Islet of Langerhans (tissue), 1 donor: ENCODE results near the gene FBLN2.

ENCODE experiments used
- FAIRE-seq: peaks from one replicate; lab custom pipeline; 2011; peaks lifted over from hg19 to GRCh38; lab: Jason Lieb, UNC

FBLN2 gene

DNA sequence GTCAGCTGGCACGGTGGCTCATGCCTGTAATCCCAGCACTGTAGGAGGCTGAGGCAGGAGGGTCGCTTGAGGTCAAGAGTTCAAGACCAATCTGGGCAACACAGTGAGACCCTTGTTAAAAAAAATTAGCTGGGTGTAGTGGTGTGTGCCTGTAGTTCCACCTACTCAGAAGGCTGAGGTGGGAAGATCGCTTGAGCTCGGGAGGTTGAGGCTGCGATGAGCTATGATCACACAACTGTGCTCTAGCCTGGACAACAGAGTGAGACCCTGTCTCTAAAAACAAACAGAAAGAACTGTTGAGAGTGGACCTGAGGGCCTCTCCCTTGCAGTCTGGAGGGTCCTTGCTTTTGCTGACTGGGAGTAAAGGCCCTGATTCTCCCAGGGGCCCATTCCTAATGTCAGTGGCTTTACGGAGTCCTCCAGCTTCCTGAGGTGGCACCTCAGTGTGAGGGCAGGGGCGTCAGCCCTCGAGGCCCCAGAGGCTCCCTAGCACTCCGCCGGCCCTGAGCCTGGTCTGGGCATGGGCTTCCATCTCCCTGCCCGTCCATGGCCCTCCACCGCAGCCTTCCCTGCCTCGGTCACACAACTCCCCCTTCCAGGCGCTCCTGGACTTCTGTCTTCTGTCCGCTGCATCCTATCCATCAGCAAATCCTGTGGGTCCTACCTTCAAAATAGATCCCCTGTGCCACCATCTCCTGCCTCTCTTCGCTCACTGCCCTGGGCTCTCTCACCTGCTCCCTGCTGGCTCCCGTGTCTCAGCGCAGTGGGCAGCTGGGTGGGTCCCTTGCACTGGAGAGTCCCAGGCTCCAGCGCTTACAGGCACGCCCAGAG lies 19.0 kb downstream of the FBLN2 start:
- FAIRE-seq, result no peak

DNA sequence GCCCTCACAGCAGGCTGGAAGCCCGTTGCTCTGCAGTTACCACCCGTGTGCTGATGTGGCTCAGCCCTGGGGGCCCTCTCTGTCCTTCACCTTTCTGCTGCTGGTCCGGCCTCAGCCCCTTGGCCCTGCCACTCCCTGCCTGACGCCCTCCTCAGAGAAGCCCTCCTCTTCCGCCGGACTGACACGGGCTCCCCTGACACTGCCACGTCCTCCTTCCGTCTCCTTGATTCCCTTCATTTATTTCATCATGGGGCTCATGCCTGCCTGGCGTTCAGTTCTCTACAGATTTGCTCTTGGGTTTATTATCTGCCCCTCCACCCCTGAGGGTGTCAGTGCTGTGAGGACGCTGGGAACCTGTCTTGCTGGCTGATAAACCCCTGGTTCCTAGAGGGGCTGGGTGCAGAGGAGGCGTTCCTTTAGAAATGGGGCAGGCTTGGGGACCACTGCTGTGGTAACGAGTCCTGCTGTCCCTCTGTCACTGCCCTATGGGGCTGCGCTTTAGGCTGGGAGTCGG lies 19.6 kb downstream of the FBLN2 start:
- no peak for FAIRE-seq

DNA sequence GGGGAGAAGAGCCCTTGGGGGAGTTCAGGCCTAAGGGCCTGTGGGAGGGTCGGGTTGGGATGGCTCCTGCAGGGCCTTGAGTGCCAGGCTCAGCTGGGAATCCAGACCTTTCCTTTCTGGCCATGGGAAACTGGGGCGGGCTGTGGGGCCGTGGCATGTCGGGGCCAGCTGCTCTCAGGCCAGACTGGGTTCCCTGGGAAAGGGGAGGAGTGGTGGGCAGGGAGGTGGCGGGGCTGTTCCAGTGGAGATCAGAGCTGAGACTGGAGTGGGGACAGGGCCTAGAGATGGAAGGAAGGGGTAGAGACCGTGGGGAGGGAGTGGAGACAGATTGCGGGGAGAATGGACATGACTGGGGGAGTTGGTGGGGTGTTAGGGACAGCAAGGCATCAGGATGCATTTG lies 20.3 kb downstream of the FBLN2 start:
- FAIRE-seq, result no peak

DNA sequence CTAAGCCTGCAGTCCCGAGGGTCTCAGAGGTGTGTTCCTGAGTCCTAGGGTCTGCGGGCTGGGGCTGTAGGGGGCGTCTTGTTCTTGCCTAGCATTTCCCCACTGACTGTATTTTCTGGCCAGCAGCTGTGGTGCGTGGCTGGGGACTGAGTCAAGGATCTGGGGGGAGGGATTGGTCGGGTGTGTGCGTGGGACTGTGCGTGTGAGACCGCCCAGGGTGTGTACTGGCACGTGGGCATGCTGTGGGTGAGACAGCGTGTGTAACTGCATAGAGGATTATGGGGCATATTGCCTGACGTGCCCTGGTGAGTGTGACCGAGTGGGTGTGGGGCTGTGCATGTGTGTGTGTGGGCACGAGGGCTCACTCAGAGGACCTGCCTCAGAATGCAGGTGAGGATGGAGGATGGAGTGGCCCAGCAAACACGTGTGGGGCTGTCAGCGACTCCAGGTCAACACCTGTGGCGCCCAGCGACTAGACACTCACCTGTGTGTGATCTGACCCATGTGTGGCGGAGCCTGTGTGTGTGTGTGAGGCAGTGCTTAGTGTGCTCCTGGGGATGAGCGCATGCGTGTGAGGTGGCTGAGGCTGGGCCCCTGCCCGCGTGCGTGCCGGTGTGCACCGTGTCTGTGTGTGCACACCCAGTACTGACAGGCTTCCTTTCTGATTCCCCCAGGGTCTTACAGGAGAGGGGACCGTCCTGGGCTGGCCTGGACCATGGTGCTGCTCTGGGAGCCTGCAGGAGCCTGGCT lies 20.9 kb downstream of the FBLN2 start:
- FAIRE-seq, result no peak

DNA sequence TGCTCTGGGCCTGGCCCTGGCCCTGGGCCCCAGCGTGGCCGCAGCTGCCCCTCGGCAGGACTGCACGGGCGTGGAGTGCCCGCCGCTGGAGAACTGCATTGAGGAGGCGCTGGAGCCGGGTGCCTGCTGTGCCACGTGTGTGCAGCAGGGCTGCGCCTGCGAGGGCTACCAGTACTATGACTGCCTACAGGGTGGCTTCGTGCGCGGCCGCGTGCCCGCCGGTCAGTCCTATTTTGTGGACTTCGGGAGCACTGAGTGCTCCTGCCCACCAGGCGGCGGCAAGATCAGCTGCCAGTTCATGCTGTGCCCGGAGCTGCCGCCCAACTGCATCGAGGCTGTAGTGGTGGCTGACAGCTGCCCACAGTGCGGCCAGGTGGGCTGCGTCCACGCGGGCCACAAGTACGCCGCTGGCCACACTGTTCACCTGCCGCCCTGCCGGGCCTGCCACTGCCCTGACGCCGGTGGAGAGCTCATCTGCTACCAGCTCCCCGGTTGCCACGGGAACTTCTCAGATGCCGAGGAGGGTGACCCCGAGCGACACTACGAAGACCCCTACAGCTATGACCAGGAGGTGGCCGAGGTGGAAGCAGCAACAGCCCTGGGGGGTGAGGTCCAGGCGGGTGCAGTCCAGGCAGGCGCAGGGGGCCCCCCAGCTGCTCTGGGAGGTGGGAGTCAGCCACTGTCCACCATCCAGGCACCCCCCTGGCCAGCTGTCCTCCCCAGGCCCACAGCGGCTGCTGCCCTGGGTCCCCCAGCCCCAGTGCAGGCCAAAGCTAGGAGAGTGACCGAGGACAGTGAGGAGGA lies 21.7 kb downstream of the FBLN2 start:
- FAIRE-seq, result no peak

DNA sequence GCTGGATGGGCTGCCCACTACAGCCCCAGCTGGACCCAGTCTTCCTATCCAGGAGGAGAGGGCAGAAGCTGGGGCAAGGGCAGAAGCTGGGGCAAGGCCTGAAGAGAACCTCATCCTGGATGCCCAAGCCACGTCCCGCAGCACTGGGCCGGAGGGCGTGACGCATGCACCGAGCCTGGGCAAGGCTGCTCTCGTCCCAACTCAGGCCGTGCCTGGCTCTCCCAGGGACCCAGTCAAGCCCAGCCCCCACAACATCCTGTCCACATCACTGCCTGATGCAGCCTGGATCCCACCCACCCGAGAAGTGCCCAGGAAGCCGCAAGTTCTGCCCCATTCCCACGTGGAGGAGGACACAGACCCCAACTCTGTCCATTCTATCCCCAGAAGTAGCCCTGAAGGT lies 22.3 kb downstream of the FBLN2 start:
- FAIRE-seq, result no peak

DNA sequence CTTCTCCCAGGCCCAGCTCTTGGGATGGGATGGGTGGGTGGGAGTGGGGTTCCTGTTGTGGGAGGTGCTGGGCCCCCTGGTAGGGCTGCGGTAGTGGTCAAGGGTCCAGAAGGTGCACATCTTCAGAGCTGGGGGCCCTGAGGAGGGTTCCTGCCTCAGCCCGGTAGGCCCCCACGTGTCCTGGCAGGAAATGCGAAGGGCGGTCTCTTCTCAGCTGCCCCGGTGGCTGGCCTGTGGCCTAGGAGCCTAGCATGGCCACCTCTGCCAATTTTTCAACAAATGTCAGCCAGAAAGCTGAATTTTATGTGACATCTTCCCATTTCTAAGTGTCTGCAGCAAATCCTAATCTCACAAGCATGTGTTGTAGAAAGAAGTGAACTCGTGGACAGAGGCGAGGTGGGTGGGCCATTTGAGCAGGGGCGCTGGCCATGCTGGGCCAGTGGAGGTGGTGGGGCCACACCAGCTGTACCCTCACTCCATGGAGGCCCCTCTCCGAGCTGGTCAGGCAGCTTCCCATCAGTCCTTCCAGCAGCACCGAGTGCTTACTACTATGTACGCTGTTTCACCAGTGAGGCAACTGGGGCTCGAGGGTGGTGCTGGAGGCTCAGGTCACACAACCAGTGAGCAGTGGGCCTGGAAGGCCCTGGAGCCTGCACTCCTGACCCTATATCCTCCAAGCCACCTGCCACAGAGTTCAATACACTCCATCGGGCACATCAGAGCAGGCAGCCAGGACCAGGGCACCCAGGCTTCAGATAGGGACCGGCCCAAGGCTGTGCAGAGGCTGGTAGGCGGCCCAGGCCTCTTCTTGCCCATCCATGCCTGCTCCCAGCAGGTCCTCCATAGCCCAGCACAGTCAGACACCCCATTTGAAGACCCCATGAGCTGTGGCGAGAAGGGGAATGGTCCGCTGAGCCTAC lies 23.2 kb downstream of the FBLN2 start:
- FAIRE-seq, result no peak

DNA sequence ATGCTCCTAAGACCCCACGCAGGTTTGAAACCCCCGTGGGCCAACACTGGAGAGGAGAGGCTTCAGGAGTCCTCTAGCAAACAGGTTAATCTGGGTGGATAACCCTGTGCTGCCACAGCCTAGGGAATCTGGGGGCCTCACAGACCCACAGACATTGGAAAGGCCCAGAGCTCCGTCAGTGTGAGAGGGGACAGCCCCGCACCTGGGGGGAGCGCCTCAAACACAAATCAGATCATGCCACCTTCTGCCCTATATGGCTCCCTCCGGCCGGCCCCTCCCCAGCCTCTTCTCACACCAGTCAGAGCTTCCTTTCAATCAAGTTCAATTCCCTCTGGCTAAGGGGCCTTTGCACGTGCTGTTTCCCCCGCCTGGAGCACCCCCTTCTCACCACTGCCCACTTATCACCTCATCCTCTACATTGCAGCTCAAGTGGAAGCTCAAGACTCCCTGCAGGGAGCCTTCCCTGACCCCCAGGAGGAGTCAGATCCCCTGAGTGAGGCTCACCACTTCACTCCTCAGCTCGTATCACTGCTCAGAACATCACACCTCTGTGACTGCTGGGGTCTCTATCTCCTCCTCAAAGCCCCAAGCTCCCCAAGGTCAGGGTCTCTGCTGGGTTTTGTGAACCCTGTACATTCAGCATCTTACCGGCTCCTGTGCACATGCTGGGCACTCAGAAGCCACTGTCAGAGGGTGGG lies 24.1 kb downstream of the FBLN2 start:
- no peak for FAIRE-seq

DNA sequence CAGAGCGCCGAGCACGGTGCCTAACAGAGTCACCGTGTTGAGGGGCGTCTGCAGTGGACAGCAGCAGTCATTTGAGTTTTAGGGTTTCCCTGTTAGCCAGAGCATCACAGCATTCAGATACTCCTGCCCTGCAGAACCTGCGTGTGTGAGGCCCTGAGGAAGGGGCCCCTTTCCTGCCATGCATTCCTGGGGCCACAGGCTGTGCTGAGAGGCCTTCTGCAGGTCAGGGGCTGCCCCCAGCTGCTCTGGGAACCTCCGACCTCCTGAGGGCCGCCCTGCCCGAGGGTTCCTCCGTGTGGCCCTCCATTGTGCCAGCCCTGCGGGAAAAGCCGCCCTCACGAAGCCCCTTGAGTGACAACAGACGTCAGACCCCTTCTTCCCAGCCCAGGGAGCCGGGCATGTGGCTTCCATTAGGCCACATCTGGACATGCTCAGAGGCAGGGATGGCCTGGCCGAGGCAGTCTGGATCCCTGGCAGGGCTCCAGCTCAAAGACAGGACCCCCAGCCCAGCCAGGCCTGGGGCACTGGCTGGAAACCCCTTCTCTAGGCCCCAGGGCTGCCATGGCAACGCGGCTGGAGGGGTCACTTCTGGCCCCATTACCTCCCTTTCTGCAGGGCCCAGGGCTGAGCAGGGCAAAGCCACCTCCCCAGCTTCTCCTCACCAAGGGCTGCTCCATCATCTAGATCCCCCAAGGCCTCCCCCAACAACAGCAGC lies 25.3 kb downstream of the FBLN2 start:
- FAIRE-seq, result no peak

DNA sequence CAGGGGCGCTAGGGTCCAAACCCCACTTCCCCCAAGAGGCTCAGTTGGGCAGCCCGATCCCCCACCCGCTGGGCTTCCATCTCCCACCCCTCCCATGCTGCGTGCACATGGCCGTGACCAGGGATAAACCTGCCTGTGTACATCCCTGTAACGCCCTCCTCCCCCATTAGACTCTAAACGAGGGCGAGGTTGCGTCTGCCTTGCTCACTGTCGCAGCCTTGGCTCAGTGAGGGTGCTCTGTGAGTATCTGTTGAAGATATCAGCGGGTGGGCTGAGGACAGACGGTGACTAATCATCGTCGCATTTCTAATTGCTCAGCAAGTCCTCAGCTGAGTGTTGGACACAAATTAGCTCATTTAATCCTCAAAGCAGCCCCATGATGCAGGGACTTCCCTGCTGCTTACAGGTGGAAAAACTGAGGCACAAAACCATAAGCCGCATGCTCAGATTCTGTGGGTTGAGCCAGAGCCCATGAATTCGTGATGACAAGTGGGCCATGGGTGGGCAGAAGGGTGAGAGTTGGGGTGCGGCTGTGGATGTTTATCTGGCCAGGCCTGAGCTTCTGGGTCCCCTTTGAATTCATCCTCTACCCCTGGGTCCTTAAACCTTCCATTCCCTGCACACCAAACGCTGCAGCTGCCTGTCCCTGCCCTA lies 26.0 kb downstream of the FBLN2 start:
- no peak for FAIRE-seq

DNA sequence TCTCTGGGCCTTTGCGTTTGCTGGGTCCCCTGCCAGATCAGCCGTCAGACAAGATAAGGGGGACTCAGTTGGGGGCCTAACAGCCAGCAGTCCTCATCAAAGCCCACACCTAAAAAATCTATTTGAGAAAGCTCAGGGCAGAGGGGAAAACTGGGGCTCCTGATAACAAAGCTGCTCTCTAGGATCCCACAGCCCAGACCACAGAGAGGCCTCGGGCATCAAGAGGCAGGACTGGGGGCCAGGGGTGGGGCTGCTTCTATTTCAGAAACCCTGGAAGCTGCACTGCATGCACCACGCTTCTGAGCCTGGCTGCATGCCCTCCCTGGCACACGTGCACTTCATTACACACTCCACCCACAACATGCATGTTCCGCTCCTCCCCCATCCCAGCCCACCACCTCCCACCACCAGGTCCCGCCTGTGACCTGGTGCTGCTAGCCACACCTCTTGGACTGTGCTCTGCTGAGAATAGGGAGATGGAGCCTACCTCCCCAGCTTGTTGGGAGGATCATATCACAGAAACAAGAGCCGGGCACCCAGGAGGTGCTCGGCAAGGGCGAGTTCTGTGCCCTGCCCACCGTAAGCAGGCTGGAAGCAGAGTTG lies 26.6 kb downstream of the FBLN2 start:
- no peak for FAIRE-seq

DNA sequence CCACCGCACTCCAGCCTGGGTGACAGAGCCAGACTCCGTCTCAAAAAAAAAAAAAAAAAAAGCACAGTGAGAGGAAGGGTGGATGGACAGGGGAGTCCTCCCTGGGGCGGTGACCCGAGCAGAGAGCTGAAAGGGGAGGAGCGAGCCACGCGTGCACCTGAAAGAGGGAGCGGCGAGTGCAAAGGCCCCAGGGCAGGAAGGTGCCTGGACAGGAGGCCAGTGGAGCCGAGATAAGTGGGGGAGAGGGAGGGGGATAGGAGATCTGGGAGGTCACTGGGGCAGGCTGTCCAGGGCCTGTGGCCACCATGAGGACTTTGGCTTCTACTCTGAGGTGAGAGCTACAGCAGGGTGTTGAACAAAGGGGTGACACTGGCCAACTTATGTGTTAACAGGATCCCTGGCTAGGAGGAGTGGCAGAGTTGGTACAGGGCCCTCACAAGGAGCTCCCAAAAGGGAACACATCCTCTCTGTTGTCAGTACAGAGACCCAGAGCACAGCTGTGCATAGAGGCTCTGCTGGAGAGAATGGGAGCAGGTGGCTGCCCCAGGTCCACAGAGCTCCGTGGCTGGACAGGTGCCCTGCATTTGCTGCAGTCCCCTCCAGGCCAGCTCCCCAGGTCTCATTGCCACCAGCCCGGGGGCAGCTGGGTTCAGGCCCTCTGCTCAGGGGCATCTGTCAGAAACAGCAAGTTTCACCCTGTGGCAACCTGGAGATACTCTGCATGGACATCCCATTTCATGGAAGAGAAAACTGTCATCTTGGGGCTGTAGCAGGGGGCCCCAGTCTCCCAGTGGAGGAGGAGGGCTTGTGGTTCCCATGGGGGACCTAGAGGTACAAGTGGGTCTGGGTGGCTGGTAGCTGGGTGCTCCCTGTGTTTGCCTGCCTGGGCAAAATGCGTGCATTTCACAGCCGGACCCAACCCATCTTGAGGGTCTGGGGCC lies 28.5 kb downstream of the FBLN2 start:
- no peak for FAIRE-seq

DNA sequence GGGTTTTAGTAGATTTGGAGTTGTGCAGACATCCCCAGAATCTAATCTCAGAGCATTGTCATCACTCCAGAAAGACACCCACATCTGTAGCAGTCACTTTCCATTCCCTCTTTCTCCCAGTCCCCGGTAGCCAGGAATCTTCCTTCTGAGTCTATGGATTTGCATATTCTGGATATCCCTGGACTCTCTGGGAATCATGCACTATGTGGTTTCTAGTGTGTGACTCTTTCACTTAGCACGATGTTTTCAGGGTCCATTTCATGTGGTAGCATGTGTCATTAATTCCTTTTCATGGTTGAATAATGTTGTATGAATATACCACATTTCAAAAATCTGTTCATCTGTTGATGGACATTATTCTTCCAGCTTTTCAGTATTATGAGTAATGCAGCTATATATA lies 29.3 kb downstream of the FBLN2 start:
- no peak for FAIRE-seq

DNA sequence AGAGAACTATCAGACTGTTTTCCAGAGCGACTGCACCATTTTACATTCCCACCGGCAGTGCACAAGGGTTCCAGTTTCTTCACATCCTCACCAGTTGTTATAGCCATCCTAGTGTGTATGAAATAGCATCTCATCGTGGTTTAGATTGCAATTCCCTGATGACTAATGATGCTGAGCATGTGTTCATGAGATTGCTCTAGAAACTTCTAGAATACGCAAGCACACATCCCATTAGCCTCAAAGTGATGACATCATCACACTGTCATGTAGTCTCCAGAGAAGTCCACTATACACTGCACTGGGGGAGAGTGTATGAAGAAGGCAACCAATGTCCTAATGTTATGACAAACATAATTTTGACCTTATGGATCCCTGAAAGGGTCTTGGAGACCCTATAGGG lies 30.1 kb downstream of the FBLN2 start:
- no peak for FAIRE-seq

DNA sequence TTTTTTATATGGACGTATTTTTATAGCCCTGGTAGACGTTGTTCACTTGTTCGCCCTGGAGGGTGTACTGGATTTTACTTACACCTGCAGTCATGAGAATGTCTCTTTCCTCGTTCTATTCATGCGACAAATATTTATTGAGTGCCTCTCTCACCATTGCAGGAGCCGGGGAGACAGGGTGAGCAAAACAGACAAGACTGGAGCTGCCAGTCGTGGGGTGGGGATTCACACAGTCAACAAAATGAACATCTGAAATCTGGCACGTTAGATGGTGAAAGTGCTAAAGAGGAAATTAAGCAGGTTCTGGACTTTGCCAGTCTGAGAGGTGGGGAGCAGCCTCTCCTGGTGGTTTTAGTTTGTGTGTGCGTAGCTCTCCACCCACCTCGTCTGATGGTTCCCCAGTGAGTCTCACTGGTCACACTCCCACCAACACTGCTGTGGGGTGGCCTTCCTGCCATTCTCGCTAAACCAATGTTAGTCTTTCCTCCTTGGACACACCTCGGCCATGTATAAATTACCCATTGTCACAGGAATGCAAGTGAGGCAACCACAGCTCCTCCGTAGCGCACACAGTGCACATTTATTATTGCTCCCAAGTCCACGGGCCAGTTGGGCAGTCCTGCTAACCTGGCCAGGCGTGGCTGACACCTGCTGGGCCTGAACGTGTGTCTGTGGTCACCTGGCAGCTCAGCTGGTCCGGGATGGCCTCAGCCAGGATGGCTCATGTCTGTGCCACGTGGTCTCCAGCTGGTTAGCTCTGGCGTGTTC lies 31.5 kb downstream of the FBLN2 start:
- FAIRE-seq, result no peak

DNA sequence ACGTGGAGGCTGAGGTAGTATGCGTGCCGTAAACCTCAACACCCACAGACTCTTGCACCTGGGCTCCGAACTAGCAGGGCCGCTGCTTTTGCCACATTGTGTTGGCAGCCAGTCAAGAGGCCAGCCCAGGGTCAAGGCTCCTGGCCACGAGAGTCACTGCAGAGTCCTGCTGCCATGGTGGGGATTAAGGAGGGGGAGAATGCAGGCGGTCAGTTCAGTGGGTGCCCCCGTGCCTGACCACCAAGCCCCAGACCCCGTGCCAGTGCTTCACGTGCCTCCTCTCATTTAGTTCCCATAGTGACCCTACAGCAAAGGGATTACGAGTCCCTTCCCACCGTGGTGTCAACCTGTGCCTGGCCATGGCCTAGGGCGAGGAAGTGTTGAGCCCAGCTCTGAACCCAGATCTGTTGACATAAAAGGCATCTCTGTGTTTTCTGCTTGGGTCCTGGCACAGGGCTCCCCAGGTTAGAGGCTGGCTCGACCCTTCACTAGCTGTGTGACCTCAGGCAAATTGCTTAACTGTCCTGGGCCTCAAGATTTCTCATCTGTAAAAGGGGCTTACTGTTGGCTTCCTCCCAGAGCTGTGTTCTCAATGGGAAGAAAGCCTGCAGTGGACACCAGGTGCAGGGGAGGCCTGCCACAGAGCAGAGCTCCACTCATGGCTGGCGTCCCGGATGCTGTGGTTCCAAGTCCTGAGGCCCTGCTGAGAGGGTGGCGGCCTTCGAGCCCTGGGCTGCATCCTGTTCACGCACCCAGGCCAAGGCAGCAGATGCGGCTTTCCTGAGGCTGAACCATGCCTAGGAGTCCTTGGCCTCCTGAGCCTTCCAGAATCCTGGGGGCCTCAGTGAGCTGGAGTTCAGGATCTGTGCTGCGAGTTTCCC lies 32.8 kb downstream of the FBLN2 start:
- no peak for FAIRE-seq
